Measurements from ENCODE around the gene ACTR6.

- no peak for TF ChIP-seq ZZZ3 (IDR thresholded peaks at IDR 0.05; ENCODE audit: control insufficient read depth, insufficient read length, low read depth)
- TF ChIP-seq, protein P1, sequence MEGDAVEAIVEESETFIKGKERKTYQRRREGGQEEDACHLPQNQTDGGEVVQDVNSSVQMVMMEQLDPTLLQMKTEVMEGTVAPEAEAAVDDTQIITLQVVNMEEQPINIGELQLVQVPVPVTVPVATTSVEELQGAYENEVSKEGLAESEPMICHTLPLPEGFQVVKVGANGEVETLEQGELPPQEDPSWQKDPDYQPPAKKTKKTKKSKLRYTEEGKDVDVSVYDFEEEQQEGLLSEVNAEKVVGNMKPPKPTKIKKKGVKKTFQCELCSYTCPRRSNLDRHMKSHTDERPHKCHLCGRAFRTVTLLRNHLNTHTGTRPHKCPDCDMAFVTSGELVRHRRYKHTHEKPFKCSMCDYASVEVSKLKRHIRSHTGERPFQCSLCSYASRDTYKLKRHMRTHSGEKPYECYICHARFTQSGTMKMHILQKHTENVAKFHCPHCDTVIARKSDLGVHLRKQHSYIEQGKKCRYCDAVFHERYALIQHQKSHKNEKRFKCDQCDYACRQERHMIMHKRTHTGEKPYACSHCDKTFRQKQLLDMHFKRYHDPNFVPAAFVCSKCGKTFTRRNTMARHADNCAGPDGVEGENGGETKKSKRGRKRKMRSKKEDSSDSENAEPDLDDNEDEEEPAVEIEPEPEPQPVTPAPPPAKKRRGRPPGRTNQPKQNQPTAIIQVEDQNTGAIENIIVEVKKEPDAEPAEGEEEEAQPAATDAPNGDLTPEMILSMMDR (IDR thresholded peaks at IDR 0.05 in 2 of 3, conservative IDR thresholded peaks at IDR 0.05 in 1 of 3; ENCODE audit: control insufficient read depth in 2 of 3, extremely low read depth in 1 of 3, insufficient read depth in 1 of 3, low read depth in 3 of 3, low read length in 3 of 3): no peak
- no peak for TF ChIP-seq ZBED1 (IDR thresholded peaks at IDR 0.05; ENCODE audit: borderline replicate concordance)
- no peak for TF ChIP-seq SREBF2 (IDR thresholded peaks at IDR 0.05; ENCODE audit: low read length)
- TF ChIP-seq NFYA (IDR thresholded peaks at IDR 0.05; ENCODE audit: borderline replicate concordance, low read depth, low read length): no peak
- TF ChIP-seq ESRRA (IDR thresholded peaks at IDR 0.05; ENCODE audit: low read length): no peak
- no peak for TF ChIP-seq MAX (IDR thresholded peaks at IDR 0.05; ENCODE audit: low read depth, low read length)
- no peak for TF ChIP-seq SIN3A (IDR thresholded peaks at IDR 0.05; ENCODE audit: low read depth, low read length)
- TF ChIP-seq NRF1 (conservative IDR thresholded peaks at IDR 0.05; ENCODE audit: low read depth, low read length): no peak
- TF ChIP-seq, protein P2, sequence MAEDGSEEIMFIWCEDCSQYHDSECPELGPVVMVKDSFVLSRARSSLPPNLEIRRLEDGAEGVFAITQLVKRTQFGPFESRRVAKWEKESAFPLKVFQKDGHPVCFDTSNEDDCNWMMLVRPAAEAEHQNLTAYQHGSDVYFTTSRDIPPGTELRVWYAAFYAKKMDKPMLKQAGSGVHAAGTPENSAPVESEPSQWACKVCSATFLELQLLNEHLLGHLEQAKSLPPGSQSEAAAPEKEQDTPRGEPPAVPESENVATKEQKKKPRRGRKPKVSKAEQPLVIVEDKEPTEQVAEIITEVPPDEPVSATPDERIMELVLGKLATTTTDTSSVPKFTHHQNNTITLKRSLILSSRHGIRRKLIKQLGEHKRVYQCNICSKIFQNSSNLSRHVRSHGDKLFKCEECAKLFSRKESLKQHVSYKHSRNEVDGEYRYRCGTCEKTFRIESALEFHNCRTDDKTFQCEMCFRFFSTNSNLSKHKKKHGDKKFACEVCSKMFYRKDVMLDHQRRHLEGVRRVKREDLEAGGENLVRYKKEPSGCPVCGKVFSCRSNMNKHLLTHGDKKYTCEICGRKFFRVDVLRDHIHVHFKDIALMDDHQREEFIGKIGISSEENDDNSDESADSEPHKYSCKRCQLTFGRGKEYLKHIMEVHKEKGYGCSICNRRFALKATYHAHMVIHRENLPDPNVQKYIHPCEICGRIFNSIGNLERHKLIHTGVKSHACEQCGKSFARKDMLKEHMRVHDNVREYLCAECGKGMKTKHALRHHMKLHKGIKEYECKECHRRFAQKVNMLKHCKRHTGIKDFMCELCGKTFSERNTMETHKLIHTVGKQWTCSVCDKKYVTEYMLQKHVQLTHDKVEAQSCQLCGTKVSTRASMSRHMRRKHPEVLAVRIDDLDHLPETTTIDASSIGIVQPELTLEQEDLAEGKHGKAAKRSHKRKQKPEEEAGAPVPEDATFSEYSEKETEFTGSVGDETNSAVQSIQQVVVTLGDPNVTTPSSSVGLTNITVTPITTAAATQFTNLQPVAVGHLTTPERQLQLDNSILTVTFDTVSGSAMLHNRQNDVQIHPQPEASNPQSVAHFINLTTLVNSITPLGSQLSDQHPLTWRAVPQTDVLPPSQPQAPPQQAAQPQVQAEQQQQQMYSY (CRISPR knock-in tag; IDR thresholded peaks at IDR 0.05): no peak
- no peak for TF ChIP-seq POLR2A (IDR thresholded peaks at IDR 0.05; ENCODE audit: low read depth, low read length)
These were observed 14.5 kb upstream of the ACTR6 start for GRCh38 chr12:100186071-100186470.

All from GM12878 (cell line).